Astrocyte (in vitro differentiated cells and primary cell): ENCODE measurements around the gene KRT76. TPM values are rescaled to one million over a fixed set of nuclear protein-coding genes. Genes with fewer than 3 reads are reported as not detected.

Source experiments
- DNase-seq: peaks from one replicate; pipeline ENCODE4 v3.0.0-alpha.2; 2010; ENCODE audit warnings: low read depth
- FAIRE-seq: peaks from 2 replicates; lab custom pipeline; 2011; peaks lifted over from hg19 to GRCh38; lab: Jason Lieb, UNC
- H2AFZ ChIP-seq: 2 replicates; pipeline ENCODE4 v1.6.0; 2012; ENCODE audit warnings: low read depth, low read length, inconsistent platforms
- H3K27ac ChIP-seq: 2 replicates; pipeline ENCODE4 v1.5.1; 2011; ENCODE audit warnings: low read depth, low read length, inconsistent platforms
- H3K27me3 ChIP-seq: 2 replicates; pipeline ENCODE4 v1.6.0; 2011; ENCODE audit warnings: low read length, inconsistent platforms; ENCODE audit not compliant: insufficient read depth
- H3K36me3 ChIP-seq: 2 replicates; pipeline ENCODE4 v1.5.1; 2011; ENCODE audit warnings: low read length, inconsistent platforms; ENCODE audit not compliant: insufficient read depth
- H3K4me1 ChIP-seq: 2 replicates; pipeline ENCODE4 v1.5.1; 2011; ENCODE audit warnings: low read length, inconsistent platforms; ENCODE audit not compliant: insufficient read depth
- H3K4me2 ChIP-seq: 2 replicates; pipeline ENCODE4 v1.6.0; 2012; ENCODE audit warnings: low read length, inconsistent platforms
- H3K4me3 ChIP-seq: 2 replicates; pipeline ENCODE4 v1.5.1; 2011; ENCODE audit warnings: low read depth, mild to moderate bottlenecking, low read length, inconsistent platforms; ENCODE audit not compliant: insufficient read depth
- H3K79me2 ChIP-seq: 2 replicates; pipeline ENCODE4 v1.6.0; 2012; ENCODE audit warnings: mild to moderate bottlenecking, low read length, inconsistent platforms; ENCODE audit not compliant: insufficient read depth
- H3K9ac ChIP-seq: 2 replicates; pipeline ENCODE4 v1.6.0; 2012; ENCODE audit warnings: mild to moderate bottlenecking, low read length, inconsistent platforms
- H3K9me3 ChIP-seq: 2 replicates; pipeline ENCODE4 v1.5.1; 2012; ENCODE audit warnings: low read depth, mild to moderate bottlenecking, low read length, inconsistent platforms; ENCODE audit not compliant: insufficient read depth
- H4K20me1 ChIP-seq: 2 replicates; pipeline ENCODE4 v1.6.0; 2012; ENCODE audit warnings: low read length, inconsistent platforms; ENCODE audit not compliant: insufficient read depth
- H3K27ac Mint-ChIP-seq: one replicate; pipeline ENCODE4 v1.8.0; 2021; ENCODE audit warnings: mild to moderate bottlenecking, mixed read lengths; ENCODE audit not compliant: unreplicated experiment
- H3K27me3 Mint-ChIP-seq: one replicate; pipeline ENCODE4 v1.8.0; 2021; ENCODE audit warnings: low read depth, mixed read lengths; ENCODE audit not compliant: unreplicated experiment
- H3K36me3 Mint-ChIP-seq: one replicate; pipeline ENCODE4 v1.8.0; 2021; ENCODE audit warnings: low read depth, mixed read lengths; ENCODE audit not compliant: unreplicated experiment
- H3K4me1 Mint-ChIP-seq: one replicate; pipeline ENCODE4 v1.8.0; 2021; ENCODE audit warnings: low read depth, mixed read lengths; ENCODE audit not compliant: unreplicated experiment
- H3K4me3 Mint-ChIP-seq: one replicate; pipeline ENCODE4 v1.8.0; 2021; ENCODE audit warnings: mild to moderate bottlenecking, moderate library complexity, mixed read lengths; ENCODE audit not compliant: unreplicated experiment
- H3K9me3 Mint-ChIP-seq: one replicate; pipeline ENCODE4 v1.8.0; 2021; ENCODE audit warnings: mild to moderate bottlenecking, mixed read lengths; ENCODE audit not compliant: unreplicated experiment
- EZH2 ChIP-seq: IDR thresholded peaks from 2 replicates; pipeline ENCODE4 v1.6.1; 2012; ENCODE audit warnings: mild to moderate bottlenecking, low read length, inconsistent platforms; ENCODE audit not compliant: insufficient read depth
- total RNA-seq: library from RNA; stranded (reverse); gene quantifications from 2 replicates; pipeline ENCODE4 v1.2.1, GENCODE V29; 2021
- TF ChIP-seq, protein P1 (sequence below): IDR thresholded peaks from 2 replicates; pipeline ENCODE4 v1.5.1; 2011; ENCODE audit warnings: low read depth, mild to moderate bottlenecking, inconsistent platforms, low read length, moderate library complexity; ENCODE audit not compliant: insufficient read depth

KRT76 gene
- total RNA-seq, 1 donor from 2014 or later = not detected

DNA sequence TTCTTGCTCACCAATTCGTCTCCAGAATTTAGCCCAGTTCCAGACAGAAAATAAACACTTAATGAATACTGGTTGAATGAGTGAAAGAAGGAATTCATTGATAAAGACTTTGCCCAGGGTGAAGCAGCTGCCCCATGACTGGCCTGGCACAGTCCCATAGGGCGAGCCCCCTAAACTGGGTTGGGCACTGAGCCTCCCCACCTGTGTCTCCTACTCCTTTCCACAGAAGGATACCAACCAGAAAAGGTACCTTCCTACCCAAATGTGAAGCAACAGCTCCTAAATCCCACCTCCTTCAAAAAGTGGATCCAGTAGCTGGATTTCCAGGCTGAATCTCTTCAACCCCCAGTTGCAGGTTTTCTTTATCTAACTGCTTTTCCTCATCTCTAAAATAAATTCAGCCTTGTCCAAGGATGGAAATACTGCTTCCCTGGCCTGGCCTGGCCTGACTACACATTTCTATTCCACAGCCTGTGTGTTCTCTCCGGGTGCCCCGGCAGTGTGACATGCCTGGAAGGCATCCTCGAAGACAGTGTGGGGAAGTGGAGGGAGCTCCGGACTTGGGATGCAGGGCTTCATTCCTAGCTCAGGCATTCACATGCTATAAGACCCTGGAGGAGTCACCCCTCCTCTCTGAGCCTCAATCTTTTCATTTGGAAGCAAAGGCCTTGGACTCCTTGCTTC is 11.2 kb upstream of the KRT76 start:
- no peaks in the 10 kb centered on the region for H3K36me3 ChIP-seq
- H3K4me1 ChIP-seq = peaks cover 3% of the 10 kb centered on the region
- H3K4me2 ChIP-seq = no peak overlapping the region
- no peaks in the 10 kb centered on the region for H3K9me3 ChIP-seq
- FAIRE-seq (no peak), DNase-seq (no peak)
- H3K79me2 ChIP-seq = no peaks in the 10 kb centered on the region
- peaks cover 70% of the 10 kb centered on the region for H3K27me3 Mint-ChIP-seq
- H2AFZ ChIP-seq = no peak overlapping the region
- no peak overlapping the region for H3K9ac ChIP-seq
- H3K27ac Mint-ChIP-seq = no peak overlapping the region
- H3K4me3 ChIP-seq = no peak overlapping the region
- H4K20me1 ChIP-seq = no peaks in the 10 kb centered on the region
- no peak overlapping the region for H3K27ac ChIP-seq
- no peak for TF ChIP-seq EZH2
- TF ChIP-seq, protein P1, sequence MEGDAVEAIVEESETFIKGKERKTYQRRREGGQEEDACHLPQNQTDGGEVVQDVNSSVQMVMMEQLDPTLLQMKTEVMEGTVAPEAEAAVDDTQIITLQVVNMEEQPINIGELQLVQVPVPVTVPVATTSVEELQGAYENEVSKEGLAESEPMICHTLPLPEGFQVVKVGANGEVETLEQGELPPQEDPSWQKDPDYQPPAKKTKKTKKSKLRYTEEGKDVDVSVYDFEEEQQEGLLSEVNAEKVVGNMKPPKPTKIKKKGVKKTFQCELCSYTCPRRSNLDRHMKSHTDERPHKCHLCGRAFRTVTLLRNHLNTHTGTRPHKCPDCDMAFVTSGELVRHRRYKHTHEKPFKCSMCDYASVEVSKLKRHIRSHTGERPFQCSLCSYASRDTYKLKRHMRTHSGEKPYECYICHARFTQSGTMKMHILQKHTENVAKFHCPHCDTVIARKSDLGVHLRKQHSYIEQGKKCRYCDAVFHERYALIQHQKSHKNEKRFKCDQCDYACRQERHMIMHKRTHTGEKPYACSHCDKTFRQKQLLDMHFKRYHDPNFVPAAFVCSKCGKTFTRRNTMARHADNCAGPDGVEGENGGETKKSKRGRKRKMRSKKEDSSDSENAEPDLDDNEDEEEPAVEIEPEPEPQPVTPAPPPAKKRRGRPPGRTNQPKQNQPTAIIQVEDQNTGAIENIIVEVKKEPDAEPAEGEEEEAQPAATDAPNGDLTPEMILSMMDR = no peak
- peaks cover 2% of the 10 kb centered on the region for H3K4me1 Mint-ChIP-seq
- peaks cover 13% of the 10 kb centered on the region for H3K9me3 Mint-ChIP-seq
- peaks cover 7% of the 10 kb centered on the region for H3K36me3 Mint-ChIP-seq
- H3K27me3 ChIP-seq = peaks cover 62% of the 10 kb centered on the region
- H3K4me3 Mint-ChIP-seq = no peak overlapping the region

DNA sequence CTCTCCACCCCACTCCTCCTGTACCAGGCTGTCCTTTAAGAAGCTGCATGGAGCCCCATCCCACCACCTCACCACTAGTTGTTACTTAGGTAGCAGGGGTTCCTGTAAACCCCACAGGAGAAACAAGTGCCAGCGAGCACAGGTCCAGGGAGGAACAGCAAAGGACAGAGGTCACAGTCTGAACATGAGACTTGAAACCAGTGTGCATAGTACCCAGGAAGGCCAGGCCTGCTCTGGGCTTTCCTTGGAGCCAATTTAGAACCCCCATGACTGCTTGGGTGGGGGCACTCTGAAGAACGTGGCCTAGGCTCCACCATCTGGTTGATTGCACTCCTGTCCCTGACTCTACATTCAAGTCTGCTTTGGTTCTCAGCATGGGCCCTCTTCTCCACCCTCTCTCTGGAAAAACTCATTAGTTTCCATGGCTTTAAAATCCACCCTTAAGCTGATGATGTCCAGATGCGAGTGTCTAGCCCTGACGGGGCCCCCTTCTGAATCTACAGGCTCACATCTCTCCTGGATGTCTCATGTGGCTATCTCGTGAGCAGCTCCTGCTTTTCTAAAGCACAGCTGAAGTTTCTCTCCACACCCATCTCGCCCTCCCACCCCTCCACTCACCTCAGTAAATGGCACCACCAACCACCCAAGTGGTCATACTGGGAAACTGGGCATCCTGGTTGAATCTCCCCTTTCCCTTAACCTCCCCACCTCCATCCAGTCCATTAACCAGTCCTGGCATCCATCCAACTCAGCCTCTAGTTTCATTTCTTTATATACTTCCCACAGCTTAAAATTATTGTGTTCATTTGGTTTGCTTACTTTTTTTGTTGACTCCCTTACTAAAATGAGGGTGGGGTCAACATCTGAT is 10.4 kb upstream of the KRT76 start:
- Mint-ChIP-seq H3K27ac (no peak overlapping the region), H3K27me3 (peaks cover 66% of the 10 kb centered on the region), H3K4me3 (no peak overlapping the region), H3K9me3 (peaks cover 13% of the 10 kb centered on the region), H3K36me3 (peaks cover 7% of the 10 kb centered on the region), H3K4me1 (peaks cover 2% of the 10 kb centered on the region)
- no peaks in the 10 kb centered on the region for H3K36me3 ChIP-seq
- no peak for FAIRE-seq
- no peak for DNase-seq
- TF ChIP-seq EZH2 = no peak
- TF ChIP-seq, protein P1 = no peak
- peaks cover 58% of the 10 kb centered on the region for H3K27me3 ChIP-seq
- H3K4me1 ChIP-seq = peaks cover 3% of the 10 kb centered on the region
- H4K20me1 ChIP-seq = no peaks in the 10 kb centered on the region
- no peaks in the 10 kb centered on the region for H3K79me2 ChIP-seq
- no peak overlapping the region for H2AFZ ChIP-seq
- H3K4me2 ChIP-seq = no peak overlapping the region
- no peak overlapping the region for H3K9ac ChIP-seq
- no peaks in the 10 kb centered on the region for H3K9me3 ChIP-seq
- no peak overlapping the region for H3K4me3 ChIP-seq
- H3K27ac ChIP-seq = no peak overlapping the region
